ENCODE data around the gene CHPT1.

DNA sequence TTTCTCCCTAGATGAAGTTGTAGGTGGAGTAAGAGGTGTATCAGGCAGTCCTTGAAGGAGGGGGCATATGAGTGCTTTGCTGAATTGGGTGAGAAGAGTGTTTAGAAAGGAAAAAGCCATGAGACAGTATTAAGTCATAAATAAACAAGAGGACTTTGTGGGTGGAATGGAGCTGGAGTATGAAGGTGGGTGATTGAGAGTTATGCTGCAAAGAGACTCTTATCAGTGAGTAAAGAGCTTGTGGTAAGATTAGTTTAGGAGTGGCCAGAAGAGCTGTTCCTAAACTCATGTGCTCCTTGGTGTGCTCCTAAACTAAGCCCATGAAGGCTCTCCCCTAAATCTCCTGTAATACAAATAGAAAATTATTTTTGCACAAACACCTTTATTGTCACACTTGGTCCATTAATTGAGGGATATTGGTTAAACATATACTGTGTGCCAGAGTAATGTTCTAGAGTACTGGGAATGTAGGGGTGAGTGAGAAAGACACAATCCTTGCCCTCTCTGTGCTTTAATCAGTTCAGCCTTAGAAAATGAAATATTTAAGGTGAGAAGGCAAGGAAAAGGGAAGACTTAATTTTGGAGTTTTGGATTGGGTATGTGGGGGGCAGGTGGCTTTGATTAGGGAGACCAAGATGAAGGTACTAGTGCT lies 9.8 kb downstream of the CHPT1 start:
- TF ChIP-seq CTCF (IDR thresholded peaks at IDR 0.05; ENCODE audit: low read length): no peak
- TF ChIP-seq EZH2 (IDR thresholded peaks at IDR 0.05; ENCODE audit: borderline replicate concordance, low read length): no peak

All from OCI-LY1 (cell line).